GM13977 (cell line): Measurements from ENCODE around the gene TRIM27.

ENCODE experiments used
- DNase-seq: peaks from one replicate; pipeline ENCODE4 v3.0.0; 2012; ENCODE audit warnings: low spot score
- in situ Hi-C: fragments of 300-500 bp; cut with MboI; formaldehyde crosslinking; loops from one replicate; pipeline ENCODE4 v1.12.0; 2022; ENCODE audit warnings: low sequenced_read_pairs, low pct_unique_long_range_greater_than_20kb, mixed read lengths, inconsistent platforms; ENCODE audit not compliant: unreplicated experiment
- TF ChIP-seq, protein P1 (sequence below): IDR thresholded peaks from 2 replicates; pipeline ENCODE4 v1.5.1; 2012; ENCODE audit warnings: mild to moderate bottlenecking, control low read depth; ENCODE audit not compliant: insufficient read depth; ENCODE audit errors: extremely low read depth, missing control alignments

The TRIM27 gene

DNA sequence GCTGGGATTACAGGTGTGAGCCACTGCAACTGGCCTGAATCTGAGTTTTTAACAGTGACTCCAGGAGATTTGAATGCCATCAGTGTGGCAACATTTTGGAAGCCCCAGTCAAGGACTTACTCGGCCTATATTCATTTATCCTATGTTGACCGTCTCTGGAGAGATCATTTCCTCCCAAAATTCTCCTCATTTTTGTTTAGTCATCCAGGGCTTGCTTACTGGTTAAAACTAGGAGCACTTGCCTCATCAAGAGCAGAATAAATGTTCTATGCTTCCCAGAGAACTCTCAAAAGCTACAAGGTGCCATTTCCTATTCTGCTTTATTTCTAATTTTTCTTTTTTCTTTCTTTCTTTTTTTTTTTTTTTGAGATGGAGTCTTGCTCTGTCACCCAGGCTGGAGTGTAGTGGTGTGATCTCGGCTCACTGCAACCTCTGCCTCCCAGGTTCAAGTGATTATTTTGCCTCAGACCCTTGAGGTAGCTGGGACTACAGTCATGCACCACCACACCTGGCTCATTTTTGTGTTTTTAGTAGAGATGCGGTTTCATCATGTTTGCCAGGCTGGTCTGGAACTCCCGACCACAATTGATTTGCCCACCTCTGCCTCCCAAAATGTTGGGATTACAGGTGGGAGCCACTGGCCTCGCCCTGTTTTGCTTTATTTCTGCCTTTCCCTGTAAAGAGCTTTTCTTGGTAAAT is 23.4 kb upstream of the TRIM27 start:
- DNase-seq = no peak
- in situ Hi-C loops = no loop called here
- TF ChIP-seq, protein P1, sequence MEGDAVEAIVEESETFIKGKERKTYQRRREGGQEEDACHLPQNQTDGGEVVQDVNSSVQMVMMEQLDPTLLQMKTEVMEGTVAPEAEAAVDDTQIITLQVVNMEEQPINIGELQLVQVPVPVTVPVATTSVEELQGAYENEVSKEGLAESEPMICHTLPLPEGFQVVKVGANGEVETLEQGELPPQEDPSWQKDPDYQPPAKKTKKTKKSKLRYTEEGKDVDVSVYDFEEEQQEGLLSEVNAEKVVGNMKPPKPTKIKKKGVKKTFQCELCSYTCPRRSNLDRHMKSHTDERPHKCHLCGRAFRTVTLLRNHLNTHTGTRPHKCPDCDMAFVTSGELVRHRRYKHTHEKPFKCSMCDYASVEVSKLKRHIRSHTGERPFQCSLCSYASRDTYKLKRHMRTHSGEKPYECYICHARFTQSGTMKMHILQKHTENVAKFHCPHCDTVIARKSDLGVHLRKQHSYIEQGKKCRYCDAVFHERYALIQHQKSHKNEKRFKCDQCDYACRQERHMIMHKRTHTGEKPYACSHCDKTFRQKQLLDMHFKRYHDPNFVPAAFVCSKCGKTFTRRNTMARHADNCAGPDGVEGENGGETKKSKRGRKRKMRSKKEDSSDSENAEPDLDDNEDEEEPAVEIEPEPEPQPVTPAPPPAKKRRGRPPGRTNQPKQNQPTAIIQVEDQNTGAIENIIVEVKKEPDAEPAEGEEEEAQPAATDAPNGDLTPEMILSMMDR = no peak

DNA sequence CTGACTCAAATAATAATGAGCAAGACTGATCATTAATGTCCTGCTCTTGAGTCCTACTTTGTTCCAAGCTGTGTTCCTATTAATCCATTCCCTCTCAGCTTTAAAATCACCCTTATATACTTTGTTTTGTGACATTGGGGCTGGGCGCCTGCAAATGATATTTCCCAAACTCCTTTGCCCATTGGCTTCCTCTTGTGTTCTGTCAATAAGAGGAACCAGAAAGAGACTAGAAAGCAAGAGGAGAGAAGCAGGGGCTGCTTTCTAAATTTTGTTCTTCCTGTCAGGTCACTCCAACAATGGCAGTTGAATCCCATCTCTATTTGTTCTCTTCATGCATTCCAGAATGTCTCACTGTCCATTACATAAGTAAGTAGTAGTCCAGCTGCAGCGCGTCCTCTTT is 21.6 kb upstream of the TRIM27 start:
- DNase-seq = no peak
- in situ Hi-C loops = no loop called here
- TF ChIP-seq, protein P1 = no peak

DNA sequence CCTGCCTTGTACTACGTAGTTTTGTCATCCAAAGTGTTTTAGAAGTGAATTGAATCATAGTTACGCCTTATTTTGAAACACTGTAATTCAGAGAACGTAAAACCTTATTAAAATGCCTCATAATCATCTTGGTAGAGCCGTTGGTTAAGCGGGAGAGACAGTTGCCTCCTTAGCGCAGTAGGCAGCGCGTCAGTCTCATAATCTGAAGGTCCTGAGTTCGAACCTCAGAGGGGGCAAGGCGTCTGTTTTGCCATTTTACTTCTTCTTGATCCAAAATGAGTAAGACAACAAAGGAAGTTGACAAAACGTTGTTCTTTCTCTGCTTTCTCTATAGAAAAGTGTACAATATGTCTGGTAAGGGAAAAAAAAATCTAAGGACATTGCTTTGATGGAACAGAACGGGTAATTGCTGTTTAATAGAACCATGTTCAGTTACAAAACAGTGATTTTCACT is 20.7 kb upstream of the TRIM27 start:
- in situ Hi-C loops = no loop called here
- TF ChIP-seq, protein P1 = no peak
- DNase-seq = peak; percentile 51

DNA sequence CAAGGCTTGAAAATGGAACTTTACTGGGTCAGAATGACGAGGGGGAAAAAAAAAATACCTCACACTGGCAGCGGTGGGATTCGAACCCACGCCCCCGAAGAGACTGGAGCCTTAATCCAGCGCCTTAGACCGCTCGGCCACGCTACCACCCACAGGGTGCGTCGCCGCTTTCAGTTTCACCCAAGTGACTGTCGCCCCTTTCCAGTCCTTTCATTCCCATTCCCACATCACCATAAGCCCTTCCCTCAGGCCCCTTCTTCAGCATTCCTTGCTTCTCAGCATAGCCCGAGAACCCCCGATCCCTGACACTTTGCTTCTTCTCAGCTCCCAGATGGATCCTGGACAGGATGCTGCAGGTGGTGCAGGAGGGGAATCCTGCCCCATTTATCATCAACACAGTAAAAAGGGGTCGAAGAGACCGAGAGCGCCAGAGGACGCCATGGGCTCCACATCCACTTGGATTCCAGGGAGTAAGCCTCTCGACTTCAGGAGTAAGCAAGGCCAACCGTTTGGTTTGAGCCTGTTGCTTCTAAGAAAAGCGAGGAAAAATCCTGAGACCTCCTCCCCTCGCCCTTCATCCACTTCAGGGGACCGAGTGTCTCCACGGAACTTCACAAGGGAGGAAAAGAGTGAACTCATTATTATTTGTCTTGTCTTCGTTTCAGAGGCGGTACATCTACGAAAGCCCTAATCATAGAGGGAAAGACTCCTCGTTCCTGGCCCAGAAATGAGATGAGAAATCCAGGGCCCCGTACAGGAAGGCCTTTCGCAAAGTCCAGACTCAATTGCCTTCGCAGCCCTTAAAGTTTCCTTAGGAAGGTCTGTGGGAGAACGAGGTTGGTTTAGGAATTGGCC is 20.0 kb upstream of the TRIM27 start:
- TF ChIP-seq, protein P1 = no peak
- in situ Hi-C loops = no loop called here
- DNase-seq = peak; percentile 43

DNA sequence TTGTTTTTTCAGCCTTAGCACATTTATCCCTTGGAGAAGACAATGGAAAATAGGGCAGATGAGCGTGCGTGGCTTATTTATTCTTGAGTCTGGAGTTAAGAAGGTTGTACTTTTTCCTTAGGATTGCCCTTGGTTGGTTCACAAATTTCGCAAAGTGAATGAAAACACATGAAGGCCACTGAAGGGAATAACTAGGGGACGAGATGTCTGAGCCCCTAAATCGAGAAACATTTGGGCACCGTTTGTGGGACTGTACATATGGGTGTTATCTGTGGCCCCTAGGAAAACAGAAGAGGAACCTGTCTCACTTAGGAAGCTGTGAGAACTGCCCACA is 19.4 kb upstream of the TRIM27 start:
- in situ Hi-C loops = no loop called here
- no peak for DNase-seq

DNA sequence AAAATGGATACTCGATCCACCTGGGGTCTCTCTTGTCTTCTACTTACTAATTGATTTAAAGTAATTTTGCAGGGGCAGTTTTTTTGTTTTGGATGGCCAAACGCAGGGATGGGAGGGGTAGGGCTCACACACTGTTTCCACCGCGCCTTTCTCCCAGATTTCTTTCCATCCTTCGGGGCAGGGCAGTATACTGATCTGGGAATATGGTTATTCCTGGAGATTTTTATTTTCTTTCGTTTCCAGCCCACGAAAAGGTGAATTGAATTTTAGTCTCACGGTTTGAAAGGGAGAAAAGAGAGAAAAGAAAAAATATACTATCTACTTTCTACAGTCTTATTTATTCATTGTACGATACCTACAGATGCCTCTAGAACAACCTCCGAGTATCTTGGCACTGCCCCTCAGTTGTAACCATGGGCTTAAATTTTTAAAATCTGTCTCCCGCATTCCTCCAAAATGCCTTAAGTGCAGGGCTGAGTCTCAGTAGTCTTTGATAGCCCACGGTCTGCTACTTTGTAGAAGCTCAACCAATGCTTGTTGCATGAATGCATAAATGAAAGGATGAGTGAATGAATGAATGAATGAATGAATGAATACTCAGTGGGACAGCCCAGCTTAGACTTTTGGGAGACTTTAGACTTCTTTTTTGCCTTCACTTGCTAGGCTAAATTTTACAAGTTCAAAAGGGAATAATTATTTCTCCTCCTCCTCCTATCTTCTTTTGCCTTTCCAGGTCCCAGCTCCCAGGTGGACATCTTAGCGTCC is 18.1 kb upstream of the TRIM27 start:
- no peak for DNase-seq
- in situ Hi-C loops = no loop called here
- TF ChIP-seq, protein P1 = no peak

More for the DNA sequence above, 19.4 kb upstream of the TRIM27 start:
- TF ChIP-seq, protein P1 = no peak
